SH-SY5Y (cell line): ENCODE results near the gene WDR87.

Source experiments
- GATA2 ChIP-seq: IDR thresholded peaks from 2 replicates; pipeline ENCODE4 v1.6.1; 2011; ENCODE audit warnings: mild to moderate bottlenecking, low read depth, low read length
- GATA3 ChIP-seq: IDR thresholded peaks from 2 replicates; pipeline ENCODE4 v1.6.1; 2011; ENCODE audit warnings: low read depth, mild to moderate bottlenecking, low read length, moderate library complexity

- TF ChIP-seq GATA3 (no peak), GATA2 (no peak)
These were observed 48.1 kb upstream of the WDR87 start for GRCh38 chr19:37954421-37954874.
